IPS DF 4.7 (cell line): ENCODE results near the gene PPFIA1.
"Not testable (repeated sequence)": the region's sequence is repeated elsewhere in the genome, so short reads cannot be mapped to it uniquely, and the experiment has no call there.

Source experiments
- DNase-seq: peaks from one replicate; pipeline ENCODE4 v3.0.0-alpha.2; 2013; ENCODE audit warnings: low spot score; ENCODE audit errors: extremely low read depth

Gene PPFIA1

GRCh38 chr11:70387564-70387963, 117.1 kb downstream of the PPFIA1 start:
- no peak for DNase-seq

GRCh38 chr11:70389201-70389600, 118.7 kb downstream of the PPFIA1 start:
- no peak for DNase-seq

GRCh38 chr11:70390882-70391281, 120.4 kb downstream of the PPFIA1 start:
- DNase-seq, result not testable (repeated sequence)

GRCh38 chr11:70394211-70394950, 123.9 kb downstream of the PPFIA1 start:
- no peak for DNase-seq

GRCh38 chr11:70397336-70397982, 127.0 kb downstream of the PPFIA1 start:
- no peak for DNase-seq

GRCh38 chr11:70397983-70398833, 127.7 kb downstream of the PPFIA1 start, which contains the start of gene CTTN:
Gene CTTN, plus strand, starts transcription at chr11:70398529. Its CDS starts 8,769 bp downstream, at chr11:70407298.
- no peak for DNase-seq

- DNase-seq, result no peak
Observed at GRCh38 chr11:70398834-70399680, 128.6 kb downstream of the PPFIA1 start.

GRCh38 chr11:70399681-70400112, 129.2 kb downstream of the PPFIA1 start:
- DNase-seq, result no peak

GRCh38 chr11:70400643-70401042, 130.2 kb downstream of the PPFIA1 start:
- no peak for DNase-seq

GRCh38 chr11:70402016-70402415, 131.5 kb downstream of the PPFIA1 start:
- no peak for DNase-seq

- no peak for DNase-seq
Observed at GRCh38 chr11:70402685-70403084, 132.2 kb downstream of the PPFIA1 start.

- no peak for DNase-seq
Observed at GRCh38 chr11:70404244-70404643, 133.8 kb downstream of the PPFIA1 start.

- DNase-seq, result no peak
Observed at GRCh38 chr11:70405679-70406395, 135.3 kb downstream of the PPFIA1 start.

GRCh38 chr11:70407121-70407520, 136.6 kb downstream of the PPFIA1 start:
- DNase-seq, result no peak

- no peak for DNase-seq
Observed at GRCh38 chr11:70407814-70408213, 137.3 kb downstream of the PPFIA1 start.

- not testable (repeated sequence) for DNase-seq
Observed at GRCh38 chr11:70408326-70408725, 137.8 kb downstream of the PPFIA1 start.

GRCh38 chr11:70409437-70409836, 138.9 kb downstream of the PPFIA1 start:
- DNase-seq, result no peak

- no peak for DNase-seq
Observed at GRCh38 chr11:70409871-70410270, 139.4 kb downstream of the PPFIA1 start.

- DNase-seq, result no peak
Observed at GRCh38 chr11:70410276-70411205, 140.1 kb downstream of the PPFIA1 start.
